ENCODE data around the gene GOLGB1. TPM values are rescaled to one million over a fixed set of nuclear protein-coding genes. Genes with fewer than 3 reads are reported as not detected.

Gene GOLGB1
- total RNA-seq, 1 donor from 2014 or later, result 87.9 TPM

GRCh38 chr3:121739902-121740301 is 9.6 kb downstream of the GOLGB1 start:
- TF ChIP-seq CTCF (IDR thresholded peaks at IDR 0.05), result no peak

GRCh38 chr3:121737644-121738043 is 11.9 kb downstream of the GOLGB1 start:
- Histone ChIP-seq H3K36me3 (no peaks in the 10 kb centered on the region), H3K4me3 (no peak overlapping the region), H3K27ac (no peak overlapping the region), H3K4me1 (peaks cover 0 to 17% of the 10 kb centered on the region in 2 donors), H3K27me3 (no peaks in the 10 kb centered on the region), H3K9me3 (no peaks in the 10 kb centered on the region)
- no peak for TF ChIP-seq CTCF (IDR thresholded peaks at IDR 0.05)
- DNase-seq (ENCODE audit: low spot score in 2 of 2), result no peak
- intact Hi-C loops (cut with DNase I), result no loop called here

More at GRCh38 chr3:121739902-121740301, 9.6 kb downstream of the GOLGB1 start:
- Histone ChIP-seq H3K9me3 (no peaks in the 10 kb centered on the region), H3K4me3 (no peak overlapping the region), H3K27ac (no peak overlapping the region), H3K36me3 (no peaks in the 10 kb centered on the region), H3K4me1 (peaks cover 0 to 20% of the 10 kb centered on the region in 2 donors), H3K27me3 (no peaks in the 10 kb centered on the region)
- intact Hi-C loops (cut with DNase I), result no loop called here
- no peak for DNase-seq (ENCODE audit: low spot score in 2 of 2)

- Histone ChIP-seq H3K4me1 (peaks cover 0 to 15% of the 10 kb centered on the region in 2 donors), H3K36me3 (no peaks in the 10 kb centered on the region), H3K27ac (no peak overlapping the region), H3K27me3 (no peaks in the 10 kb centered on the region), H3K4me3 (no peak overlapping the region), H3K9me3 (no peaks in the 10 kb centered on the region)
- TF ChIP-seq CTCF (IDR thresholded peaks at IDR 0.05), result no peak
- intact Hi-C loops (cut with DNase I), result no loop called here
- DNase-seq (ENCODE audit: low spot score in 2 of 2), result no peak
These were observed 13.4 kb downstream of the GOLGB1 start for GRCh38 chr3:121736112-121736511.

- TF ChIP-seq CTCF (IDR thresholded peaks at IDR 0.05), result no peak
- Histone ChIP-seq H3K9me3 (no peaks in the 10 kb centered on the region), H3K36me3 (no peaks in the 10 kb centered on the region), H3K4me3 (no peak overlapping the region), H3K27me3 (no peaks in the 10 kb centered on the region), H3K4me1 (peaks cover 0 to 14% of the 10 kb centered on the region in 2 donors), H3K27ac (no peak overlapping the region)
- no peak for DNase-seq (ENCODE audit: low spot score in 2 of 2)
- intact Hi-C loops (cut with DNase I), result no loop called here
These were observed 14.4 kb downstream of the GOLGB1 start for GRCh38 chr3:121735047-121735696.

- H3K4me3 ChIP-seq, result no peak overlapping the region
- TF ChIP-seq CTCF (IDR thresholded peaks at IDR 0.05), result no peak
- peaks cover 0 to 3% of the 10 kb centered on the region in 2 donors for H3K4me1 ChIP-seq
- DNase-seq (ENCODE audit: low spot score in 2 of 2), result no peak
- H3K36me3 ChIP-seq, result peaks cover 22 to 29% of the 10 kb centered on the region in 2 donors
- no peaks in the 10 kb centered on the region for H3K9me3 ChIP-seq
- H3K27ac ChIP-seq, result no peak overlapping the region
- intact Hi-C loops (cut with DNase I), result no loop called here
- no peaks in the 10 kb centered on the region for H3K27me3 ChIP-seq
These were observed 18.4 kb downstream of the GOLGB1 start for GRCh38 chr3:121730940-121731687.
